WERI-Rb-1 (cell line): Measurements from ENCODE around the gene LIPG.

ENCODE experiments used
- DNase-seq: peaks from one replicate; pipeline ENCODE4 v3.0.0-alpha.2; 2020
- H3K27ac ChIP-seq: fragments of 250-450 bp; sonication (Bioruptor Pico); 2 replicates; pipeline ENCODE4 v1.5.1; 2020; ENCODE audit warnings: mild to moderate bottlenecking, moderate library complexity
- H3K27me3 ChIP-seq: fragments of 250-450 bp; sonication (Bioruptor Pico); 2 replicates; pipeline ENCODE4 v1.5.1; 2021; ENCODE audit warnings: mild to moderate bottlenecking, low read depth, moderate library complexity; ENCODE audit not compliant: insufficient read depth, severe bottlenecking
- H3K36me3 ChIP-seq: fragments of 250-450 bp; sonication (Bioruptor Pico); 2 replicates; pipeline ENCODE4 v1.5.1; 2020; ENCODE audit warnings: mild to moderate bottlenecking, moderate library complexity
- H3K4me3 ChIP-seq: 2 replicates; pipeline ENCODE4 v1.5.1; 2011; ENCODE audit warnings: low read depth, mild to moderate bottlenecking, control low read depth, low read length
- H3K9me3 ChIP-seq: fragments of 250-450 bp; sonication (Bioruptor Pico); 2 replicates; pipeline ENCODE4 v1.5.1; 2021; ENCODE audit warnings: mild to moderate bottlenecking, moderate library complexity; ENCODE audit not compliant: severe bottlenecking
- TF ChIP-seq, protein P1 (sequence below): IDR thresholded peaks from 2 replicates; pipeline ENCODE4 v1.5.1; 2011; ENCODE audit warnings: low read depth, mild to moderate bottlenecking, control low read depth, inconsistent platforms, low read length

LIPG gene

GRCh38 chr18:49618742-49619681 lies 57.2 kb downstream of the LIPG start:
- TF ChIP-seq, protein P1, sequence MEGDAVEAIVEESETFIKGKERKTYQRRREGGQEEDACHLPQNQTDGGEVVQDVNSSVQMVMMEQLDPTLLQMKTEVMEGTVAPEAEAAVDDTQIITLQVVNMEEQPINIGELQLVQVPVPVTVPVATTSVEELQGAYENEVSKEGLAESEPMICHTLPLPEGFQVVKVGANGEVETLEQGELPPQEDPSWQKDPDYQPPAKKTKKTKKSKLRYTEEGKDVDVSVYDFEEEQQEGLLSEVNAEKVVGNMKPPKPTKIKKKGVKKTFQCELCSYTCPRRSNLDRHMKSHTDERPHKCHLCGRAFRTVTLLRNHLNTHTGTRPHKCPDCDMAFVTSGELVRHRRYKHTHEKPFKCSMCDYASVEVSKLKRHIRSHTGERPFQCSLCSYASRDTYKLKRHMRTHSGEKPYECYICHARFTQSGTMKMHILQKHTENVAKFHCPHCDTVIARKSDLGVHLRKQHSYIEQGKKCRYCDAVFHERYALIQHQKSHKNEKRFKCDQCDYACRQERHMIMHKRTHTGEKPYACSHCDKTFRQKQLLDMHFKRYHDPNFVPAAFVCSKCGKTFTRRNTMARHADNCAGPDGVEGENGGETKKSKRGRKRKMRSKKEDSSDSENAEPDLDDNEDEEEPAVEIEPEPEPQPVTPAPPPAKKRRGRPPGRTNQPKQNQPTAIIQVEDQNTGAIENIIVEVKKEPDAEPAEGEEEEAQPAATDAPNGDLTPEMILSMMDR: no peak
- DNase-seq: no peak
- no peaks in the 10 kb centered on the region for H3K9me3 ChIP-seq

GRCh38 chr18:49619801-49620200 lies 57.9 kb downstream of the LIPG start:
- Histone ChIP-seq H3K36me3 (no peaks in the 10 kb centered on the region), H3K4me3 (no peak overlapping the region), H3K27me3 (no peaks in the 10 kb centered on the region), H3K27ac (no peak overlapping the region), H3K9me3 (no peaks in the 10 kb centered on the region)
- DNase-seq: no peak
- TF ChIP-seq, protein P1: no peak

More at GRCh38 chr18:49618742-49619681, 57.2 kb downstream of the LIPG start:
- Histone ChIP-seq H3K27me3 (no peaks in the 10 kb centered on the region), H3K4me3 (no peak overlapping the region), H3K27ac (no peak overlapping the region), H3K36me3 (no peaks in the 10 kb centered on the region)

DNA sequence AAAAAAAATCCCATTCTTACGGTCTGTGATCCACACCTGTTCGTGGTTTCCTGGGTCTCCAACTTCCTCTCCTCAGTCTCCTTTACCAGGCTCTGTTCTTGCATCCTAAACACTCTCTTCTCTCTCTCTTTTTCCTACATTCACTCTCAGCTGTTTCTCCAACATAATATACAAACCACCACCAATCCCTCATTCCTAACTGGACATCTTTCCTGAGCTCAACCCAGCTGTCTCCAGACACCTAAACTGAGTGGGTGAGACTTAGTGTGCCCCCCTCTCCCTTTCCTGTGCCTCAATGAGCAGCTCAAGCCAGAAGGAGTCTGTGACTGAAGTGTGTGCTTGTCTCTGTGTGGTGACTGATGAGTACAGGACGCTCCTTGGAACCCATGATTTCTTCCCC lies 59.4 kb downstream of the LIPG start:
- TF ChIP-seq, protein P1: no peak
- H3K27ac ChIP-seq: no peak overlapping the region
- no peaks in the 10 kb centered on the region for H3K36me3 ChIP-seq
- no peaks in the 10 kb centered on the region for H3K27me3 ChIP-seq
- DNase-seq: no peak
- no peaks in the 10 kb centered on the region for H3K9me3 ChIP-seq
- no peak overlapping the region for H3K4me3 ChIP-seq

DNA sequence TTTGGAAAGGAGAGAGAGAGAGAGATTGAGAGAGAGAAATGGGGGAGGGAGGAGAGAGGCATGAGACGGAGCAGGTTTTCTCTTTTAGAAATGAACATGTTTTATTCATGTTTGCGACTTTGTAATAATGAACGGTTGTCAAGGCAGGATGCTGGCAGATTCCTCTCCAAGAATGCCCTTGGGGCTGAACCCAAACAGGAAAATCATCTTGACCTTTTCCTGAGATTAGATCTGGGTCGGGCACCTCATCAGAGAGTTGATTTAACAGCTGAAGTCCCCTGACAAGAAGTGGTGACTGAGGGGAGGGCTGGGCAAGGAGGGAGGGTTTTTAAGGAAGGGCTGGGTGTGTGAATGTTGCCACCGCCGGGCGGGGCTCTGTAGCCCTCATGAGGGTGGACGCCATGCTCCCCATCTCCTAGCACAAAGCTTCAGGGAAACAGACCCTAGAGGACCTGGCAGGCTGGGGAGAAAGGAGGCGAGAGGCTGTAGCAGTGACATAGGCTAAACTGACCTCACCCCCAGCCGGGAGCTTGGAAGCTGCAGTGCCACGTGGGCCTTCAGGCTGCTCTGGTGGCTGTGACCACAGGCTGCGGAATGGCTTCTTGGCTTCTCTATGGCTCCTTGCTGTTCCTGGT lies 60.0 kb downstream of the LIPG start:
- H3K9me3 ChIP-seq: no peaks in the 10 kb centered on the region

GRCh38 chr18:49623571-49623970 lies 61.7 kb downstream of the LIPG start:
- Histone ChIP-seq H3K4me3 (no peak overlapping the region), H3K9me3 (no peaks in the 10 kb centered on the region), H3K36me3 (no peaks in the 10 kb centered on the region), H3K27me3 (no peaks in the 10 kb centered on the region), H3K27ac (no peak overlapping the region)
- TF ChIP-seq, protein P1: no peak
- no peak for DNase-seq

More for the DNA sequence above, 60.0 kb downstream of the LIPG start:
- Histone ChIP-seq H3K27me3 (no peaks in the 10 kb centered on the region), H3K36me3 (no peaks in the 10 kb centered on the region), H3K27ac (no peak overlapping the region), H3K4me3 (no peak overlapping the region)
- no peak for DNase-seq
- TF ChIP-seq, protein P1: no peak
